Choroid plexus epithelial cell (primary cell): ENCODE measurements around the gene MVK.

Experiments used
- DNase-seq: peaks from one replicate; pipeline ENCODE4 v3.0.0-alpha.2; 2010; ENCODE audit warnings: low read depth
- H3K4me3 ChIP-seq: 2 replicates; pipeline ENCODE4 v1.5.1; 2011; ENCODE audit warnings: low read depth, mild to moderate bottlenecking, control low read depth, low read length, moderate library complexity
- CTCF ChIP-seq: conservative IDR thresholded peaks from 2 replicates; pipeline ENCODE4 v1.5.1; 2011; ENCODE audit warnings: low read depth, mild to moderate bottlenecking, control low read depth, inconsistent platforms, low read length, moderate library complexity

MVK gene

GRCh38 chr12:109573029-109573913 is at the start of gene MVK, which contains the start of gene MMAB:
MVK (plus strand) TSS chr12:109573794; CDS start chr12:109574823, 1,029 bp downstream.
MMAB (minus strand) TSS chr12:109573504; CDS start chr12:109573480, 24 bp downstream.
- no peak for TF ChIP-seq CTCF
- DNase-seq: peak; percentile 100
- H3K4me3 ChIP-seq: peak within 1 kb of the TSS; percentile 95

DNA sequence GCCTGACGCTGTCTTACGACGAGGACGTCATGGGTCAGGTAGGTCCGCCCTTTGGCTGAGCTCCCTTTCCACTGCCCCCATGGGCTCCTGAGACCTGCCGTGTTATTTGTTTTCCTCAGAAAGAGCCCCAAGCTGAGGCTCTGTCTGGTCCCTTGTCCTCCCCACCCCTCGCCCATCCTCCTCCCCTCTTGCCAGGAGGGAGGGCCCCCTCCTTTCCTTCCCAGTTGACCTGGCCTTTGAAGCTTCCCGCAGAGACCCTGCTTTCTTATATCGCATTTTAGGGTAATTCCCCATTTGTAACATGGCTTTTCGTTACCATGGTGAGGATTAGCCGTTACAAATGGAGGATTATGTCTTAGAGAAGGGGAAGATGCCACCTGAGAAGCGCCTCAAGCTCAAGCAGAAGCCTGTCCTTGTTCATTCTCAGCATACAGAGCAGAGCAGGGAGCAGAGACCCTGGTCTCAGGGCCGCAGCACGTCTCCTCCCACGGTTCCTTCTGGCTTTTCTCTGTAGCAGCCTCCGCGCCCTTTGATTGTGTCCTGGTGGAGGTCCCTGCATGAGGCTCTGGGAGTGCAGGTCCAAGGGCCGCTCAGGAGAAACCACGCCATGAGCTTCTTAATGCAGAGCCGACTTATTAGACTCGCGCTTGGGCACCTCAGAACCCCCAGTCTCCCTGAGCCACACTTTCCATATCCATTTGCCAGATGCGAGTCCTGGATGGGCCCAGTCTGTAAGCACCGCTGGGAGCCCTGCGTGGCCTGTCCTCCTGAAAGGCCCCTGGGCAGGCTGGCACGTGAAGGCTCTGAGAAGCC is 48.9 kb upstream of the MVK start:
- no peak overlapping the region for H3K4me3 ChIP-seq
- no peak for TF ChIP-seq CTCF
- no peak for DNase-seq

- no peak overlapping the region for H3K4me3 ChIP-seq
- no peak for DNase-seq
- TF ChIP-seq CTCF: no peak
Observed at GRCh38 chr12:109525279-109525585, 48.4 kb upstream of the MVK start.

- no peak for TF ChIP-seq CTCF
- no peak overlapping the region for H3K4me3 ChIP-seq
- DNase-seq: no peak
Observed at GRCh38 chr12:109527489-109528123, 46.0 kb upstream of the MVK start.

GRCh38 chr12:109529691-109530640 is 43.6 kb upstream of the MVK start:
- DNase-seq: no peak
- no peak overlapping the region for H3K4me3 ChIP-seq
- no peak for TF ChIP-seq CTCF

DNA sequence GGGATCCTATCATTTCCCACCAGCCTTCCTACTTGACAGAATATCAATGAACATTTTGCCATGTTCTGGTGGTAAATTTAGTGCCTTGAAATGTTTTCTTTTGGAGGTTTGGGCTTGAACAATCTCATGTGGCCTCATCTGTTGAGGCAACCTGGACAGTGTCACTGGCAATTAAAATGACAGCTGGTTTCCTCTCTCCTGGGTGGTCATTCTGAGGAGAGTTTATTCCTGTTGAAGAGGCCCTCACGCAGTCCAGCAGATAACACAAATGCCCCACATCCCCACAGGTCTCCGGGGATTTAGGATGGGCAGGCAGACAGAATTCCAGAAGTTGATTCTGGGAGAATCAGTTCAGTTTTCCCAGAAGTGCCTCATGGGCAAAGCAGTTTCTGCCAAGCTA is 42.2 kb upstream of the MVK start:
- no peak for TF ChIP-seq CTCF
- H3K4me3 ChIP-seq: no peak overlapping the region
- DNase-seq: no peak
